Cardiac fibroblast (primary cell): ENCODE results near the gene POU2F1.

Source experiments
- DNase-seq, 2 donors: peaks; one replicate each; pipeline versions ENCODE4 v3.0.0 to v3.0.0-alpha.2; 2010; ENCODE audit warnings: low read depth in 2 of 2
- H3K4me3 ChIP-seq, 2 donors: replicated peaks in 1 of 2; 1 replicate in 1 of 2; 2 replicates in 1 of 2; pipeline ENCODE4 v1.5.1; 2011; ENCODE audit warnings: low read depth in 2 of 2, low read length in 2 of 2, mild to moderate bottlenecking in 2 of 2, moderate library complexity in 1 of 2
- CTCF ChIP-seq: IDR thresholded peaks from one replicate; pipeline ENCODE4 v1.5.1; 2011; ENCODE audit warnings: low read depth, mild to moderate bottlenecking, low read length, inconsistent platforms

POU2F1 gene

GRCh38 chr1:167427848-167428247 is 207.2 kb downstream of the POU2F1 start:
- no peak for TF ChIP-seq CTCF
- DNase-seq: peak; percentile 47 to 51
- no peak overlapping the region for H3K4me3 ChIP-seq

GRCh38 chr1:167428395-167428794 is 207.7 kb downstream of the POU2F1 start:
- no peak for TF ChIP-seq CTCF
- peak; percentile 65 to 86 for DNase-seq

DNA sequence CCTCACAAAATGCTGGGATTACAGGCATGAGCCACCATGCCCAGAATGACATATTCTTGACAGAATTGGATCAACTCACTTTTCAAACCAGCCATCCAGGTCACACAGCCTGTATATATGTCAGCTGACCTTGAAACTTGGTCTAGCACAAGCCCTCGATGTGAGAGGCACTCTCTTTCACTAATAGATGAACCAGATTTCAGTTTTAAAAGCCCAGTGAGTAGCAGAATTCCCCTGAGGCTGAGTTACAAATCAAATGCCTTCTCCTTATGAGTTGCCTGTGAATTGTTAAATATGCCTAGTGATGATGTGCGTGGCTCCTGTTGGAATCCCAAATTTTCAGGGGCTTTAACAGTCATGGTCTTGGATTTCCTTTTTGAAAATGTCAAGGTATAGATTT is 208.9 kb downstream of the POU2F1 start:
- DNase-seq: no peak
- no peak for TF ChIP-seq CTCF
- H3K4me3 ChIP-seq: no peak overlapping the region

More at GRCh38 chr1:167428395-167428794, 207.7 kb downstream of the POU2F1 start:
- no peak overlapping the region for H3K4me3 ChIP-seq

- no peak overlapping the region for H3K4me3 ChIP-seq
- no peak for TF ChIP-seq CTCF
- DNase-seq: no peak
Measured at GRCh38 chr1:167430134-167430848, 209.6 kb downstream of the POU2F1 start.

- no peak for DNase-seq
- H3K4me3 ChIP-seq: no peak overlapping the region
- no peak for TF ChIP-seq CTCF
Measured at GRCh38 chr1:167430849-167431242, 210.2 kb downstream of the POU2F1 start.

DNA sequence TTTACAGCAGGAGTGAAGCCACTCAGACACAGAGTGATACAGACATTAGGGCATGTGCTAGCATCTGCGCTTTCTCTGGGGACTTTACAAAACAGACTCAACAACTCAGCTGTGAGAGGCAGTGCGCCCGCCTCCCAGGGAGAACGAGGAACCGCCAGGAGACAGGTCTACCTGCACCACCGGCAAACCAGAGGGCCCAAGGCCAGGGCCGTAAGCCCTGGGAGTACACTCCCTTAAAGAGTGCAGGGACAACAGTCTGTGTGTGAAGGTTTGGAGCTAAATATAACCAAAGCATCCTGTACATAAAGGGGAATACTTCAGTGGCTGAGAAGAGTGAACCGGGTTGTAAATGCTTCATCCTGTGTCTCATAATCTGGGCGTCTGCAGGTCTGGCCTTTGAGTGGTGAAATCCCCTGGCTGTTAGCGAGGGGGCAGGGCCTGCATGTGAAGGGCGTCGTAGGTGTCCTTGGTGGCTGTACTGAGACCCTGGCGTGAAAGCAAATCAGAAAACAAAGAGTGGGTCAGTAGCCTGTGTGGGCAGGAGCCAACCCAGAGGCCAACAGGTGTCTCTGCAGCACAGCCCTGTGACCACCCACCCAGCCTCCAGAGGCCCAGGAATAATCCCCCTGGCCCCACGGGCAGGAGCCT is 210.7 kb downstream of the POU2F1 start:
- no peak for TF ChIP-seq CTCF
- no peak for DNase-seq
- H3K4me3 ChIP-seq: no peak overlapping the region
